GM12872 (cell line): Measurements from ENCODE around the gene BPIFB1.

Experiments used
- TF ChIP-seq, protein P1 (sequence below): IDR thresholded peaks from 3 replicates; pipeline ENCODE4 v1.5.1; 2011; ENCODE audit warnings: low read depth, mild to moderate bottlenecking, low read length, moderate library complexity; ENCODE audit not compliant: insufficient read depth

Gene BPIFB1

DNA sequence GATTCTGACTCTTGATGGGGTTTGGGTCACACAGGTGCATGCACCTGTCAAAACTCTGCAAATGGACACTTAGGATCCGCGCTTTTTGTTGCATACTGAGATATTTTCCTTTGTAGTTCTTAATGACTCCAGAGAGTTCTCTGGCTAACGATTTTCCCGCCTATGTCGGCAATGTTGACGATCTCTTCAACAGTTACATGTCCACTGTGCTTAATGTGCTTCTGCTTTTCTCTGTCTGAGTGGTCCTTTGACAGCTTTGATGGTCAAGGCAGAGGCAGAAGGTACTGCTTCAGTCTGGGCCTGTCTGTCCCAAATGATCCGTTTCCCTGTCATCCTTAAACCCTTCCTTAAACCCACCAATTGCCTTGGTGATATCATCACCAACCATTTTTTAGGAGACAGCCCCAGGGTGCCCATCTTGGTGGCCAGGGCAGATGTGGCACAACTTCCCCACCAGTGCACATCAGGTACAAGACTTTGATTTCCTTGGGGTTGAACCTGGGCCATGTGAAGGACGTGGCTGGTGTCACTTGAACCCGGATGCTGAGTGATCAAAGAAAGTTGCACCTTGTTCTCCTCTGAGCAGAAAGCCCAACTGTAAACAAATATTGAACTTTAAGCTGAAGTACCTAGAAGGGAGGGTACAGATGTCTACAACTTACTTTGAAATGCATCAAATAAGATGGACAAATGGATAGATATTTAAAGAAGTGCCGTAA lies 10.7 kb upstream of the BPIFB1 start:
- TF ChIP-seq, protein P1, sequence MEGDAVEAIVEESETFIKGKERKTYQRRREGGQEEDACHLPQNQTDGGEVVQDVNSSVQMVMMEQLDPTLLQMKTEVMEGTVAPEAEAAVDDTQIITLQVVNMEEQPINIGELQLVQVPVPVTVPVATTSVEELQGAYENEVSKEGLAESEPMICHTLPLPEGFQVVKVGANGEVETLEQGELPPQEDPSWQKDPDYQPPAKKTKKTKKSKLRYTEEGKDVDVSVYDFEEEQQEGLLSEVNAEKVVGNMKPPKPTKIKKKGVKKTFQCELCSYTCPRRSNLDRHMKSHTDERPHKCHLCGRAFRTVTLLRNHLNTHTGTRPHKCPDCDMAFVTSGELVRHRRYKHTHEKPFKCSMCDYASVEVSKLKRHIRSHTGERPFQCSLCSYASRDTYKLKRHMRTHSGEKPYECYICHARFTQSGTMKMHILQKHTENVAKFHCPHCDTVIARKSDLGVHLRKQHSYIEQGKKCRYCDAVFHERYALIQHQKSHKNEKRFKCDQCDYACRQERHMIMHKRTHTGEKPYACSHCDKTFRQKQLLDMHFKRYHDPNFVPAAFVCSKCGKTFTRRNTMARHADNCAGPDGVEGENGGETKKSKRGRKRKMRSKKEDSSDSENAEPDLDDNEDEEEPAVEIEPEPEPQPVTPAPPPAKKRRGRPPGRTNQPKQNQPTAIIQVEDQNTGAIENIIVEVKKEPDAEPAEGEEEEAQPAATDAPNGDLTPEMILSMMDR, result no peak

DNA sequence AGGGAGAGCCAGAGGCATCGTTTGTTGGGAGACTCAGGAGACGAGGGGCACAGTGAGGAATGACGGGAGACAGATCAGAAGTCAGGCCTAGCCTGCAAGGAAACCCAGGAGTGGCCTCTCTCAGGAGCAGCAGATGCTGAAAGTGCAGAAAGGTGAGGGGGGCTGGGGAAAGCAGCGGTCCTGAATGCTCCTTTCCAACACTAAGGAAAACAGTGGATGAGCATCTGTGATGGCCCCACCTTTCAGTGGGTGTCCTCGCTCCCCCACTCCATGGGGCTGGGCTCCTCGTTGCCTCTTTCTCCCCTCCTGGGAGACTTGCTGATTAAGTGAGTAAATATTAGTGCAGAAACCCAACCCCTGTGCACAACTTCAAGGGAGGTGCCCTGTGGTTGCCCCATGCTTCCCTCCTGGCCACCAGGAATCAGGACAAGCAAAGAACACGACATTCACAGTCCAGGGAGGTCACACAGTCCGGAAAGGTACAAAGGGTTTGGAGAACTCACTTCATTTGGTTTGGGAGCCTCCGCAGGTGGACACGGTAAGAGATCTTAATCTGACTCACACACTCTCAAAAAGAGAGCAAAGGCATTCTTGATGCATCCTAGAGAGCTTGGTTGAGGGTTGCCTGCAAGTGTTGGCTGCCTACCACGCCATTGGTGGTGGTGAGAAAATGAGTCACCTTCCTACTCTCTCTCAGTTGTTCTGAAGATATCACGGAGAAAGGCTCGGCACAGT lies 9.7 kb upstream of the BPIFB1 start:
- TF ChIP-seq, protein P1, result no peak

DNA sequence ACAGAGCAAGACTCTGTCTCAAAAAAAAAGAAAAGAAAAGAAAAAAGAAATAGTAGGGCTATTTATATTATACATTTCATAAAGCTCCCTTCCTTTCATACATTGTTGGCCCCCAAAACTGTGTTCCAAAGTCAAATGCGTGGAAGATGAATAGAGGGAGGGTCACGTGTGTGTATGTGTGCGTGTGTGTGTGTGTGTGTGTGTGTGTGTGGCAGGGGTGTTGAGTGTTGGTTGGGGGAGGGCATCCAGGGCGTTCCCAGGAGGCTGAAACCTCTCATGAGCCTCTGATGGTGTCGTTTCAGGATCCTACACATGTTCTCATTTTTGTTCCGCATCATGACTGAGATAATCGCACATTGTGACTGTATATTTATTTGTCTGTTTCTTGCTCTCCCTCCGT lies 7.8 kb upstream of the BPIFB1 start:
- TF ChIP-seq, protein P1, result no peak

DNA sequence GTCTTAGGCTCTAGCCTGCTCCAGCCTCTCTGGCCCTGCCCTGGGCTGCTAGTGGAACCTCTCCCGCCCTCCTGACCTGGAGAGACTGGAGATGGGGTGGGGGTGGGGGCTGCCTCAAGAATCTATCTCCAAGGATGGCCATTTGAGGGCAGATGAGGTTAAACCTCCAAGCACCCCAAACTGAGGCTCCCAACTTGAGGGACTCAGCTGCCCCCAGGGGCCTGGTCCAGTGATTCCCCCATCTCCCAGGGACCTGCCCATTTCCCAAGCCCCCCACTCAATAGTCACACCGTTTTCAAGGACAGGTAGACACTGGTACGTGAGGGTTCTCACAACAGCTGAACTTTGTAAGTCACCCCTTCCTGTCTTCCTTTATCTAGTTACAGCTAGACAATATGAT lies 7.1 kb upstream of the BPIFB1 start:
- TF ChIP-seq, protein P1, result no peak

DNA sequence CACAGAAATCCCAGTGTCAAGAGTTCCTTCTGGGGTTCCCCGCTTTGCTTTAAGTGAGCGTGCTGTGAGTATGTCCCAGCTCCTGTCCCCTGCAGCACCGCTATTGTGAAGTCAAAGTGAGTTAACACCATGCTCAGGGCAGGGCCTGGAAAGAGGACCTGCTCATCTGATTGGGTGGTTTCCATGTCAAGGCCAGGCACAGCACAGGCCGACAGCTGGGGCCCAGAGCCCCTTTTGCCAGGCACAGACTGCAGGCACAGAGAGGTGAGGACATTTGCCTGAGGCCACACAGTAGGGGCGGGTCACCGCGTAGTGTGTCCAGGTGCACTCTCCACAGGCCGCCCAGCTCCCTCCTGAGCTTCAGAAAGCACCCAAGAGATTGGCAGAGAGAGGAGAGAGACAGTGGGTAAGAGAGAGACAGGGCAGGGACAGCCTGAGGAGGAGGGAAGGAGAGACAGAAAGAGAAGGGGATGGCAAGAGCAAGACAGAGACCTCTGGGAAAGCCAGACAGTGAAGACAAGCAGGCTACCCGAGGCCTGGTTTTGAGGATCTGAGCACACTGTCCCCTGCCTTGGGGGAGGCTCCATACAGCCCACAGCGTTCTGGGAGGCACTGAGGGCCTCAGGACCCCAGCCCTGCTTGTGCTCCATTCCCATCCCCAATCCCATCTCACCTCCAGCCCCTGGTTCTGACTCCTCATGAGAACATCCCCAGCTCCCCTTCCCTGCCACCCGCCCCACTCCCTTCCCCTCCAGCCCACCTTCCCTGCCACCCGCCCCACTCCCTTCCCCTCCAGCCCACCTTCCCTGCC lies 6.5 kb upstream of the BPIFB1 start:
- TF ChIP-seq, protein P1, result no peak

DNA sequence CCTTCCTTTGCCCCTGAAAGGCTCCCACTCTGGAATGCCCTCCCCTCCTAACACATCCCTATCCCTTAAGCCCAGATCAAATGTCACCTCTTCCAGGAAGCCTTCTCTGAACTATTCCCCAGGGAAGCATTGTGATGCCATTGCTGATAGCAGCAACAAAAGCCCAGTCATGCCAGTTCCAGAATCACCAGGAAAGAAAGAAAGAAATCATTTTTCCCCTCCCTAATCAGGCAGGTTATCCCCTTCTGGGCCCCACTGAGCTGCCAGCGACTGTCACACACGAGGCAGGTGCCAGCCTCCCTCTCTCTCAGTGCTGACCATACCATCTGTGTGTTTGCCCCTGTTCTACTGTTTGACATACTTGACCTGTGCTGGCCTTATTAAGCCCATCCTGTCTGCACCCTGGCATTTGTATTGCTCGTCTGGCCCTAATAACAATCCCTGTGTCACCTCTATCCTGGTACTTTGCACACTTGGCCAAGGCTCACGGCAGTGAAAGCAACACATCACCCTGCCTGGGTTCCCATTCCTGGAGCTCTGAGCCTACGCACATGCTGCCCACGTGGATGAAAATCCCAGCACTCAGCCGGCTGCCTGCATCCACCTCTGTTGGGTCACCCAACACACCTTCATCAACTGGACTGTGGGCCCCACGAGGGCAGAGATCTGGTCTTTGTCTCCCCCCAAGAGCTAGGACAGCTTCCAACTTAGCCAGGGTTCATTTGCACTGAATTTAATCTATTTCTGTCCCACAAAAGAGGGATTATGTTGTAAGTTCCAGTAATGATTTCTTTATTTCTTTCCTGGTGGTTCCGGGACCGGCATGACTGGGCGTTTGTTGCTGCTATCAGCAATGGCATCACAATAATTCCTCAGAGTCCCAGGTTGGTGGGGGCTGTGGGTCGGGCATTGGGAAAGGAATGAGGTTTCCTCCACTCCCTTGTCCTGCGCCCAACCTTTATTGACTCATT lies 5.3 kb upstream of the BPIFB1 start:
- TF ChIP-seq, protein P1, result no peak
